GM12801 (cell line): ENCODE results near the gene CLASP1.

Experiments used
- TF ChIP-seq, protein P1 (sequence below): IDR thresholded peaks from one replicate; pipeline ENCODE4 v1.5.1; 2011; ENCODE audit warnings: control low read depth; ENCODE audit not compliant: insufficient read length; ENCODE audit errors: extremely low read depth

Gene CLASP1

DNA sequence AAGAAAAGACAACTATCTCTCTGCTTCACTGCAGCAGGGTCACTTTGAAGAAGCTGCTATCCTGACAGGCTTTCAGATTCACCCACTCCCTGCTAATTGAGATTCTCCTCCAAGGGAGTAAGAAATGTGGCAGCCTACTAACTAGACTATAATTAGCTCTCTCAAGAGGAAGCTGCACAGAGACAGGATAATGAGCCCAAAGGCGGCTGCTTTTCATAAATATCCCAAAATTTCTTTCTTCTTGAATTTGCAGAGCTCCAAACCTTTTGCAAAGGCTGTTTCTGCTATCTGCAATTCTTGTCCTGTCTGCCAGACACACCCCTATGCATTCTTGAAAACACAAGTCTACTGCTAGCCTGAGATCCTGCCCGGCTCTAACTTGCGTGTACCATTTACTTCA lies 172.6 kb downstream of the CLASP1 start:
- TF ChIP-seq, protein P1, sequence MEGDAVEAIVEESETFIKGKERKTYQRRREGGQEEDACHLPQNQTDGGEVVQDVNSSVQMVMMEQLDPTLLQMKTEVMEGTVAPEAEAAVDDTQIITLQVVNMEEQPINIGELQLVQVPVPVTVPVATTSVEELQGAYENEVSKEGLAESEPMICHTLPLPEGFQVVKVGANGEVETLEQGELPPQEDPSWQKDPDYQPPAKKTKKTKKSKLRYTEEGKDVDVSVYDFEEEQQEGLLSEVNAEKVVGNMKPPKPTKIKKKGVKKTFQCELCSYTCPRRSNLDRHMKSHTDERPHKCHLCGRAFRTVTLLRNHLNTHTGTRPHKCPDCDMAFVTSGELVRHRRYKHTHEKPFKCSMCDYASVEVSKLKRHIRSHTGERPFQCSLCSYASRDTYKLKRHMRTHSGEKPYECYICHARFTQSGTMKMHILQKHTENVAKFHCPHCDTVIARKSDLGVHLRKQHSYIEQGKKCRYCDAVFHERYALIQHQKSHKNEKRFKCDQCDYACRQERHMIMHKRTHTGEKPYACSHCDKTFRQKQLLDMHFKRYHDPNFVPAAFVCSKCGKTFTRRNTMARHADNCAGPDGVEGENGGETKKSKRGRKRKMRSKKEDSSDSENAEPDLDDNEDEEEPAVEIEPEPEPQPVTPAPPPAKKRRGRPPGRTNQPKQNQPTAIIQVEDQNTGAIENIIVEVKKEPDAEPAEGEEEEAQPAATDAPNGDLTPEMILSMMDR: no peak

DNA sequence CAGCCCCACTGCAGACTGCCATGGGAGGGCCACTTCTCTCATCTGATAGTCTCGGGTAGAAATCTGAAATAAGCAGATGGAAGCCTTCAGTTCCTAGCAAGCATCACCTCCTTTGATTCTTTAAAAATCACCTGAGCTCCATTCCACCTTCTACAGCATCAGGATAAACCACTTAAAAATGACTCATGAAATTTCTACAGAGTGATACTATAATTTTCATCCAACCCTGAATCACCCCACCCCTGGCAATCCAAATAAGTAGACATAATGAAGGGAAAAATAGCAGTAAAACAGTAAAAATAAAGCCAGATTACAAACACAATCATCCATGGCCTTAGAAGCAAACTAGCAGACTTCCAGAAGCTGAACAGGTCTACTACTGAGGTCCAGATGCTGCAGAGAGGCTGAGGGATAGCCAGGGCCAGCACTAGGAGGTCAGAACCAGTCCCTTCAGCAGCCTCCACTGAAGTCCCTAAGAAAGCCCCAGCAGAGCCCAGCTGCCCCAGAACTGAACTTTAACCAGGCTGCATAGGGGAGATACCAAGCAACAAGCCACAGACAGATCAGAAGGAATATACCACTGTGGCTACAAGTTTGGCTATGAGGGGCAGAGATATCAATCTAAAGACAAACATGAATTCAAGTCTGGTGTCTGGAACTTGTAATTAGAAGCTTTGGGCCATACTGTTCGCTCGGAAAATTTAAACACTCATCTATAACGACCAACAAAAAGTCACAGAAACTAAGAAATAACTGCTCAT lies 173.3 kb downstream of the CLASP1 start:
- TF ChIP-seq, protein P1: no peak

DNA sequence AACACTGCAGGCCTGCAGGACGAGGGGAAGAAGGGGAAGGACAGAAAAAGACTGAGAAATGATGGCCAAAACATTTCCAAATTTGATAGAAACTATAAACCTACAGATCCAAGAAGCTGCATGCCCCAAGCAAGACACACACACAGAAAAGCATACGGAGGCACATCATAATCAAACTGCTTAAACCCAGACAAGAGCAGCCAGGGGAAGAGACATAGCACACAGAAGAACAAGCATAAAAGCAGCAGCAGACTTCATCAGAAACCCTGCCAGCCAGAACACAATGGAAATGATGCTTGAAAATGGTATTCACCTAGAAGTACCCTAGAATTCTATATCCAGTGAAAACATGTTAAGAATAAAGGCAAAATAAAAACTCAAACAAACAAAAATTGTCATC lies 175.8 kb downstream of the CLASP1 start:
- TF ChIP-seq, protein P1: no peak

DNA sequence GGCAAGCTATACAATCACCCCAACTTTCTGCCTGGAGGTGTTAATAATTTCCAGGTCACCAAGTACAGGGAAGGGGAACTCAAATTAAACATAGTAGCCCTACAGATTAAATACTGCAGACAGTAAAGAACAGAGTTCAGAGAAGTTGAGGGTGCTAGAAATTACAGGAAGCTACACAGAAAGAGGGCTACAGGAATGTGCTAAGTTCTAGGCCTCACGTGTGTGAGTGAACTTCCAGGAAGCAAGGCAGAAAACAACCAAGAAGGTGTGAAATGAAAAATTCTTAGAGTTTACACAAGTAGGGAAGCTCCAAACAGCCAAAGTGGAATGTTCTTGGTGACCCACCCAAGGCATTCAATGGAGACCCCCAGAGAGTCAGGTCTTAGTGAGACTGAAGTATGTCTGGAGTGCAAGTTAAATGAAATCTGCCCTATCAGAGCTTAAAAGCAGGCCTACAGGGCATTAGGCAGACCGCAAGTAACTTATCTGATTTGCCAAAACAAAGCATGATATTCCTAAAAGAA lies 176.7 kb downstream of the CLASP1 start:
- TF ChIP-seq, protein P1: no peak

DNA sequence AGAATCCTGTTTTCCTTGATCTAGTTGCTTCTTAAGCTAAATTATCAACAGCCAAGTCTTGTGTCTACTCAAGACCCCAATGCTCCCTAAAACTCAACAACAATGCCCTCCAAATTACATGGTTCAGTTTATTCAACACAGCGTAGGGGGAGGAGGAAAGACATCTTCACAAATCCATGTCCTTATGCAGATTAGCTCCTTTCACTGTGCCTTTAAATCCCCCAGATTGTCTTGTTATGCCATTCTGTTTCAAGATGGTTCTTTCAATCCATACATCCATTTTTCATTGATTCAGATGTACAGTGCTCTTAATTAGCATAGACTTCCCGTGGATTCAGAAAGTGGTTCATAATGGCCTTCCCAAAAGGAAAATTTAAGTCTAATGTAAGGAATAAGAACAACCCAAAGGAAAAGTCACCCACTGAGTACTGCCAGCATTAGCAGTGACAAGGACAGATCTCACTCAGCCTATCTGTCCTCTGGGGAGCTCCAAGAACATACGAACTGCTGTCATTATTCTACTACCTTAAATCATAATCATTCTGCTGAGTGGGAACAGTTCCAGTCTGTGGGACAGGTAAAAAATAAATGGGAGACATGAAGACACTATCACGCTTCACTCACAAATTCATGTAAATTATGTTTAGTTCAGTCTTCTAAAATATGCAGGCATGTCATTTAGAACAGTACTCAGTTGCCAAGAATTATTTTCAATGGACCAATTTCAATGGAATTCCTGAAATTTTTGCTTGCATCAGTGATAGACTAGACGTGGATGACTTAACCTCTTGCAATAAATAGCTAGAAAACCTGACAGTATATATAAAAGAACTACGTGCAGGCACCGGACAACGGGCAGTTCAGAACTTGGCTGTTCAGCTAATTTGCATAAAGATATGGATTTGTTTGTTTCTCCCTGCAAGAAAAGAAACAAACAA lies 177.5 kb downstream of the CLASP1 start:
- TF ChIP-seq, protein P1: no peak

DNA sequence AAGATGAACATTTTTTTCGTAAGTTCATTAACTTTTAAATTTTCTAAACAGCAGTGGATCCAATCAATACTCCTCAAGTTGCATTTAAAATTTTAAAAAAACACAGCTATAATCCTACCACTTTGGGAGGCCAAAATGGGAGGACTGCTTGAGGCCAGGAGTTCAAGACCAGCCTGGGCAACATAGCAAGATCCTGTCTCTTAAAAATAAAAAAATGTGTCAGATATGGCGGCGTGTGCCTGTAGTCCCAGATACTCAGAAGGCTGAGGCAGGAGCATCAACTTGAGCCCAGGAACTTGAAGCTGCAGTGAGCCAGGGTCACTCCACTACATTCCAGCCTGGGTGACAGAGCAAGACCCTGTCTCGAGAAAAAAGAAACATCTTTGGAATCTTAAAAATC lies 178.3 kb downstream of the CLASP1 start:
- TF ChIP-seq, protein P1: no peak

DNA sequence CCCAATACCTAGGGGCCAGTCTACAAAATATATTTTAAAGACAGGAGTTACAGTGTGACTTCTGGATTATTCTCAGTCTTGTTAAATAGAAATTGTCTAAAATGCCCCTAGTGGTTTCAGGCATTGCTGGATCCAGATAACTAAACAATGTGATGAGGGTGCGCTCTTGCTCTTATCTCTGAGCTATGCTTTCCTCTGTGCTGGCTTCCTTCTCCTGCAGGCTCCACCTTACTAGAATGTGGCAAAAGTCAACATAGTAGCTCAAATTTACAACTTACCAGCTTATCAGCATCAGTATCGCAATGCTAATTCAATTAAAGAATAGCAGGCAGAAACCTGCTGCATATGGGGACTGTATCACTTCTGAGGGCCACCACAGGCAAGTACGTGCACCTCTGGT lies 179.9 kb downstream of the CLASP1 start:
- TF ChIP-seq, protein P1: no peak
